DOHH2 (cell line): ENCODE results near the gene CCDC146.

Experiments used
- H3F3A ChIP-seq: fragments of 200-600 bp; sonication (generic), shearing (Covaris generic); 2 replicates; pipeline ENCODE4 v1.6.0; 2016; ENCODE audit warnings: antibody characterized with exemption, mild to moderate bottlenecking; ENCODE audit not compliant: control insufficient read depth, insufficient read depth
- H3K27ac ChIP-seq: fragments of 200-600 bp; sonication (generic); 2 replicates; pipeline ENCODE4 v1.5.1; 2014; ENCODE audit warnings: low read depth, mild to moderate bottlenecking, low read length, moderate library complexity
- H3K27me3 ChIP-seq: fragments of 200-600 bp; sonication (generic); 2 replicates; pipeline ENCODE4 v1.6.1; 2014; ENCODE audit warnings: mild to moderate bottlenecking, low read length, mixed read lengths; ENCODE audit not compliant: control insufficient read depth
- H3K36me3 ChIP-seq: fragments of 200-600 bp; sonication (generic); 2 replicates; pipeline ENCODE4 v1.6.1; 2014; ENCODE audit warnings: mild to moderate bottlenecking, low read length, moderate library complexity, mixed read lengths; ENCODE audit not compliant: control insufficient read depth
- H3K4me1 ChIP-seq: fragments of 200-600 bp; sonication (generic); 2 replicates; pipeline ENCODE4 v1.6.1; 2014; ENCODE audit warnings: mild to moderate bottlenecking, low read length, mixed read lengths; ENCODE audit not compliant: control insufficient read depth
- H3K4me2 ChIP-seq: fragments of 200-600 bp; sonication (generic); 2 replicates; pipeline ENCODE4 v1.6.0; 2014; ENCODE audit warnings: mild to moderate bottlenecking, low read length, moderate library complexity
- H3K4me3 ChIP-seq: fragments of 200-600 bp; sonication (generic); 2 replicates; pipeline ENCODE4 v1.5.1; 2014; ENCODE audit warnings: mild to moderate bottlenecking, low read length, mixed read lengths
- H3K79me2 ChIP-seq: fragments of 200-600 bp; sonication (generic); 2 replicates; pipeline ENCODE4 v1.6.1; 2014; ENCODE audit warnings: mild to moderate bottlenecking, low read length, mixed read lengths; ENCODE audit not compliant: control insufficient read depth
- H3K9me2 ChIP-seq: fragments of 200-600 bp; sonication (generic); replicated peaks from 2 replicates; pipeline ENCODE4 v1.6.1; 2014; ENCODE audit warnings: mild to moderate bottlenecking, low read length, mixed read lengths; ENCODE audit not compliant: control insufficient read depth
- H3K9me3 ChIP-seq: fragments of 200-600 bp; sonication (generic); 2 replicates; pipeline ENCODE4 v1.6.1; 2014; ENCODE audit warnings: antibody characterized with exemption, low read length, mixed read lengths; ENCODE audit not compliant: control insufficient read depth, insufficient read depth
- H4K20me1 ChIP-seq: fragments of 200-600 bp; sonication (generic); 2 replicates; pipeline ENCODE4 v1.6.0; 2014; ENCODE audit warnings: low read depth, mild to moderate bottlenecking, antibody characterized with exemption, low read length, moderate library complexity; ENCODE audit not compliant: control insufficient read depth, insufficient read depth
- CTCF ChIP-seq: fragments of 200-600 bp; sonication (generic); IDR thresholded peaks from one replicate; pipeline ENCODE4 v1.5.1; 2014; ENCODE audit warnings: antibody characterized with exemption, mild to moderate bottlenecking, low read depth, low read length; ENCODE audit not compliant: poor library complexity, severe bottlenecking
- EZH2phosphoT487 ChIP-seq: fragments of 200-600 bp; sonication (generic); IDR thresholded peaks from 2 replicates; pipeline ENCODE4 v1.6.1; 2017; ENCODE audit warnings: borderline replicate concordance, mild to moderate bottlenecking, antibody characterized with exemption, low read length, moderate library complexity, mixed read lengths

Gene CCDC146

DNA sequence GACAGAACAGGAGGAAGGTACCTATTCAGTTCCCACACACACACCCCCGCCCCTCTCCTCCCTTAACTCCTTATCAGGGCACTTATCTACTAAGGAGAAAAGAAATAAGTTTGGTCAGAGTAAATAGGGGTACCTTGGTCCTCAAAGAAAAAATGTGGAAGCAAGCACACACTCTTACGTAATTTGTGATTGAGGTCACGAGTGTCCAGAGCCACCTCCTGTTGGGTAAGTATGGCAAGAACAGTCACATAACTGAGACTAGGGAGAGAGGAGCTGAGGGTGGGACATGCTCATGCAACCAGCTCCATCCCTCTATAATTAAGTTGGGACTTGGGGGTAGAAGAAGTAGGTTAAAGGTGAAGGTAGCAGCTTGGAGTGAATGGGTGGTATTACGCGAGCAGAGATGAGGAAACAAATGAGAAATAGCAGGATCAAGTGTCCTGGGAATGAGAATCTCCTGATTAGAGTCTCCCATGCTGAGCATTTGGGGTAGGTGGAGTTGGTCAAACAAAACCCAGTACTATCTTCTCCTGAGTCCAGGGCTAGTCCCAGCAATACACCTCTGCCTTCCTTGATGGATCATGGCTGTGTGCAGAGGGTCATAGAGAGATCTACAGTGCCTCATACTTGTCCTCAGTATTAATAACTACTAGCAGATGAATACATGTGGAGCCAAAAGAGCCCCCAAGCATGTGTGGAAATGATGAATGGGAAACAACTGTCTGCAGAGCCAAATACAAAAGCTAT, 216.6 kb downstream of the CCDC146 start:
- no peak overlapping the region for H3K4me2 ChIP-seq
- no peaks in the 10 kb centered on the region for H3F3A ChIP-seq
- no peaks in the 10 kb centered on the region for H3K36me3 ChIP-seq
- peaks cover 20% of the 10 kb centered on the region for H3K27me3 ChIP-seq
- no peaks in the 10 kb centered on the region for H4K20me1 ChIP-seq
- H3K4me3 ChIP-seq = no peak overlapping the region
- H3K9me3 ChIP-seq = no peaks in the 10 kb centered on the region
- TF ChIP-seq CTCF (no peak), EZH2phosphoT487 (no peak)
- no peaks in the 10 kb centered on the region for H3K79me2 ChIP-seq
- no peak overlapping the region for H3K27ac ChIP-seq
- H3K9me2 ChIP-seq = no peaks in the 10 kb centered on the region
- peaks cover 15% of the 10 kb centered on the region for H3K4me1 ChIP-seq

GRCh38 chr7:77339726-77340125, 217.3 kb downstream of the CCDC146 start:
- Histone ChIP-seq H3K9me2 (no peaks in the 10 kb centered on the region), H3K4me2 (no peak overlapping the region), H3K27ac (no peak overlapping the region), H4K20me1 (no peaks in the 10 kb centered on the region), H3K9me3 (no peaks in the 10 kb centered on the region), H3K4me3 (no peak overlapping the region), H3K79me2 (no peaks in the 10 kb centered on the region), H3K27me3 (peaks cover 20% of the 10 kb centered on the region), H3K4me1 (peaks cover 15% of the 10 kb centered on the region), H3F3A (no peaks in the 10 kb centered on the region), H3K36me3 (no peaks in the 10 kb centered on the region)
- no peak for TF ChIP-seq CTCF
- no peak for TF ChIP-seq EZH2phosphoT487
